Endothelial cell of umbilical vein (primary cell): ENCODE data around the gene THRSP. TPM values are rescaled to one million over a fixed set of nuclear protein-coding genes. Genes with fewer than 3 reads are reported as not detected.

Source experiments
- BruUV-seq: library from RNA; stranded (reverse); fragments of 400-500 nt; replicated peaks from 2 replicates; lab custom pipeline; 2021; lab: Mats Ljungman, UMichigan
- CTCF ChIA-PET: fragments of 300-600, 350-600 bp; sonication (Branson Sonifier 250); formaldehyde crosslinking; loops from one replicate; lab custom pipeline; 2021; ENCODE audit warnings: antibody characterized with exemption, inconsistent platforms; lab: Charles Lee
- POLR2A ChIA-PET: fragments of 300-600, 350-600 bp; sonication (Branson Sonifier 250); formaldehyde crosslinking; loops from one replicate; lab custom pipeline; 2021; ENCODE audit warnings: antibody characterized with exemption, inconsistent platforms; lab: Charles Lee
- DNase-seq: peaks from one replicate; pipeline ENCODE4 v3.0.0-alpha.2; 2011; ENCODE audit warnings: low read depth, low spot score
- FAIRE-seq: peaks from 2 replicates; lab custom pipeline; 2011; peaks lifted over from hg19 to GRCh38; lab: Jason Lieb, UNC
- H2AFZ ChIP-seq: 2 replicates; pipeline ENCODE4 v1.6.0; 2012; ENCODE audit warnings: low read depth, low read length, control low read depth, inconsistent platforms
- H3K27ac ChIP-seq: 2 replicates; pipeline ENCODE4 v1.5.1; 2011; ENCODE audit warnings: low read depth, mild to moderate bottlenecking, control low read depth, low read length, moderate library complexity; ENCODE audit not compliant: insufficient read depth
- H3K27me3 ChIP-seq, 2 experiments: 2 replicates each; pipeline versions ENCODE4 v1.6.0 to v1.6.1; 2011; ENCODE audit warnings: low read length in 2 of 2, mixed read lengths in 1 of 2; ENCODE audit not compliant: control insufficient read depth in 2 of 2, insufficient read depth in 2 of 2
- H3K36me3 ChIP-seq, 2 experiments: 2 replicates in 1 of 2; 3 replicates in 1 of 2; pipeline ENCODE4 v1.5.1; 2011; ENCODE audit warnings: low read length in 2 of 2, mild to moderate bottlenecking in 1 of 2, moderate library complexity in 1 of 2; ENCODE audit not compliant: control insufficient read depth in 2 of 2, insufficient read depth in 2 of 2; ENCODE audit errors: extremely low read depth in 1 of 2
- H3K4me1 ChIP-seq: 3 replicates; pipeline ENCODE4 v1.5.1; 2011; ENCODE audit warnings: mild to moderate bottlenecking, low read length; ENCODE audit not compliant: control insufficient read depth, insufficient read depth; ENCODE audit errors: extremely low read depth
- H3K4me2 ChIP-seq: 2 replicates; pipeline ENCODE4 v1.6.1; 2011; ENCODE audit warnings: low read length, control low read depth, mixed read lengths; ENCODE audit not compliant: insufficient read depth
- H3K4me3 ChIP-seq, 3 experiments: fragments of 200-600 bp in 1 of 3; sonication (generic), shearing (Covaris generic) in 1 of 3; replicated peaks in 1 of 3; 2 replicates each; pipeline ENCODE4 v1.5.1; 2011 to 2016; ENCODE audit warnings: control low read depth in 3 of 3, low read length in 3 of 3, mild to moderate bottlenecking in 2 of 3, inconsistent platforms in 1 of 3, low read depth in 1 of 3, moderate library complexity in 1 of 3; ENCODE audit not compliant: insufficient read depth in 1 of 3
- H3K79me2 ChIP-seq: 2 replicates; pipeline ENCODE4 v1.6.0; 2012; ENCODE audit warnings: low read length, inconsistent platforms; ENCODE audit not compliant: control insufficient read depth, insufficient read depth
- H3K9ac ChIP-seq: replicated peaks from 2 replicates; pipeline ENCODE3; 2011; ENCODE audit warnings: low read length, control low read depth; ENCODE audit not compliant: insufficient read depth; ENCODE audit errors: extremely low read depth
- H3K9me1 ChIP-seq: replicated peaks from 3 replicates; pipeline ENCODE4 v1.6.0; 2011; ENCODE audit warnings: mild to moderate bottlenecking, low read length; ENCODE audit not compliant: control insufficient read depth, insufficient read depth; ENCODE audit errors: extremely low read depth
- H3K9me3 ChIP-seq: replicated peaks from 2 replicates; pipeline ENCODE4 v1.5.1; 2012; ENCODE audit warnings: low read length, inconsistent platforms; ENCODE audit not compliant: control insufficient read depth, insufficient read depth
- H4K20me1 ChIP-seq: replicated peaks from 2 replicates; pipeline ENCODE3; 2011; ENCODE audit warnings: mild to moderate bottlenecking, low read length; ENCODE audit not compliant: control insufficient read depth, insufficient read depth; ENCODE audit errors: extremely low read depth
- CTCF ChIP-seq, 2 donors: IDR thresholded peaks; 1 replicate in 1 of 2; 2 replicates in 1 of 2; pipeline ENCODE4 v1.5.1; 2011; ENCODE audit warnings: low read length in 2 of 2, mild to moderate bottlenecking in 2 of 2, moderate library complexity in 2 of 2, control low read depth in 1 of 2, inconsistent platforms in 1 of 2, low read depth in 1 of 2; ENCODE audit not compliant: insufficient read depth in 1 of 2; ENCODE audit errors: extremely low read depth in 1 of 2
- EZH2 ChIP-seq: IDR thresholded peaks from 2 replicates; pipeline ENCODE4 v1.6.1; 2012; ENCODE audit warnings: borderline replicate concordance, low read depth, mild to moderate bottlenecking, moderate library complexity, low read length, inconsistent platforms; ENCODE audit not compliant: severe bottlenecking
- FOS ChIP-seq: IDR thresholded peaks from 2 replicates; pipeline ENCODE4 v1.6.1; 2011; ENCODE audit warnings: mild to moderate bottlenecking, low read length, moderate library complexity, borderline replicate concordance; ENCODE audit not compliant: insufficient read depth
- GATA2 ChIP-seq: IDR thresholded peaks from 2 replicates; pipeline ENCODE4 v1.7.0; 2011; ENCODE audit warnings: low read depth, mild to moderate bottlenecking, moderate library complexity, mixed read lengths, low read length; ENCODE audit not compliant: insufficient read length, insufficient read depth
- JUN ChIP-seq: IDR thresholded peaks from 2 replicates; pipeline ENCODE4 v1.6.1; 2011; ENCODE audit warnings: borderline replicate concordance, low read depth; ENCODE audit not compliant: insufficient read length, insufficient read depth
- MAX ChIP-seq: IDR thresholded peaks from 2 replicates; pipeline ENCODE4 v1.6.1; 2011; ENCODE audit not compliant: insufficient read depth, insufficient read length
- MYC ChIP-seq: IDR thresholded peaks from one replicate; pipeline ENCODE4 v1.6.1; 2011; ENCODE audit warnings: mild to moderate bottlenecking, low read depth, low read length
- POLR2A ChIP-seq: IDR thresholded peaks from 2 replicates; pipeline ENCODE4 v1.6.1; 2012; ENCODE audit warnings: low read depth, mild to moderate bottlenecking, control low read depth, low read length
- POLR2AphosphoS5 ChIP-seq: IDR thresholded peaks from 2 replicates; pipeline ENCODE4 v1.6.1; 2012; ENCODE audit warnings: low read depth, mild to moderate bottlenecking, control low read depth, low read length, moderate library complexity; ENCODE audit not compliant: insufficient read depth
- dilution Hi-C: fragments of 300-500 bp; cut with MboI; formaldehyde crosslinking; loops from one replicate; pipeline ENCODE4 v1.15.0; 2019; ENCODE audit warnings: low sequenced_read_pairs; ENCODE audit not compliant: extremely low pct_ligation_motif_present
- intact Hi-C: fragments of 100-400 bp; cut with micrococcal nuclease; formaldehyde crosslinking; loops from one replicate; pipeline ENCODE4 v1.10.0; 2022
- polyA plus RNA-seq, 4 experiments: library from polyadenylated mRNA; depleted of rRNA in 3 of 4; stranded (reverse) in 3 of 4; unstranded in 1 of 4; fragments of >200 nt; gene quantifications; 2 replicates each; pipeline versions ENCODE4 v1.2.1 to v1.2.3, GENCODE V29; 2011 to 2012; ENCODE audit warnings: missing spikeins in 1 of 4
- total RNA-seq: library from RNA; stranded (reverse); gene quantifications from 2 replicates; pipeline ENCODE4 v1.2.3, GENCODE V29; 2021

Gene THRSP
- total and polyA plus RNA-seq, 2 donors (not counting 3 experiments of a cell fraction or from before 2014, with no cell fraction given) = not detected

DNA sequence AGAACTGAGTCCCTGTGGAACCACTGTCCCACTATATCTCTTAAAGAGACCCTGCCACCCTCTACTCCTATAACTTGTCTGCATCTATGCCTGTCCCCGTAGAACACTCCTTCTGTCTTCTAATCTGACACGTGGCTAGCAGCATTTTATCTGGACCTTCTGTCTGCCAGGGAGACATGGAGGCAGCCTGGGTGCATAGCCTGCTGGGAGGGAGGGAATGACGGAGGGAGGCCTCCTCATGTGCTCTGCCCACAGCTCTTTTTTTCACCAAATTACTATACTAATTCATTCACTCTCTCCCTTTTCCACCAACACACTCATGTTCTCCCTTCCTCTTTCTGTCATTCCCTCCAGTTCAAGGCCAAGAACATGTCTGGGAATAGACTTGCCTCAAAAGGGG, 7.6 kb upstream of the THRSP start:
- dilution Hi-C loops = no loop called here
- H3K9me1 ChIP-seq = no peaks in the 10 kb centered on the region
- FAIRE-seq = no peak

More for the DNA sequence above, 7.6 kb upstream of the THRSP start:
- no peak overlapping the region for H3K4me3 ChIP-seq
- no peaks in the 10 kb centered on the region for H3K36me3 ChIP-seq
- H3K27me3 ChIP-seq = no peaks in the 10 kb centered on the region
- H4K20me1 ChIP-seq = no peaks in the 10 kb centered on the region
- intact Hi-C loops = no loop called here
- no peaks in the 10 kb centered on the region for H3K79me2 ChIP-seq
- H3K4me2 ChIP-seq = no peak overlapping the region
- POLR2A ChIA-PET = no interaction called here
- no peak overlapping the region for H3K9ac ChIP-seq
- no peak overlapping the region for H3K27ac ChIP-seq
- no peak for DNase-seq
- peaks cover 3% of the 10 kb centered on the region for H3K4me1 ChIP-seq
- CTCF ChIA-PET = interaction anchor here (1.3 to 1.6 kb wide), 2 partner anchors 9 to 48 kb away, joined by 3 read pairs; no protein-coding TSS in a partner anchor
- no peak overlapping the region for H2AFZ ChIP-seq
- no peaks in the 10 kb centered on the region for H3K9me3 ChIP-seq
- BruUV-seq = no TSS peak
- TF ChIP-seq MYC = no peak
- TF ChIP-seq POLR2AphosphoS5 = no peak
- no peak for TF ChIP-seq MAX
- no peak for TF ChIP-seq GATA2
- TF ChIP-seq FOS = no peak
- TF ChIP-seq EZH2 = no peak
- no peak for TF ChIP-seq JUN
- no peak for TF ChIP-seq CTCF (IDR thresholded peaks at IDR 0.05; ENCODE audit: extremely low read depth in 1 of 2, insufficient read depth in 1 of 2, low read depth in 1 of 2, low read length in 2 of 2)
- TF ChIP-seq POLR2A = no peak
